Keratinocyte (primary cell): Measurements from ENCODE around the gene TK1.

Source experiments
- CTCF ChIP-seq, 3 experiments: IDR thresholded peaks in 1 of 3; conservative IDR thresholded peaks in 1 of 3; optimal IDR thresholded peaks in 1 of 3; 2 replicates in 2 of 3; 3 replicates in 1 of 3; pipeline versions ENCODE3 to v1.5.1; 2011; ENCODE audit warnings: low read length in 3 of 3, mild to moderate bottlenecking in 3 of 3, moderate library complexity in 2 of 3, control low read depth in 1 of 3, inconsistent platforms in 1 of 3; ENCODE audit not compliant: insufficient read depth in 2 of 3; ENCODE audit errors: extremely low read depth in 1 of 3
- EZH2 ChIP-seq: IDR thresholded peaks from one replicate; pipeline ENCODE4 v1.6.1; 2012; ENCODE audit warnings: inconsistent platforms, mild to moderate bottlenecking, low read length, moderate library complexity

- TF ChIP-seq CTCF (optimal IDR thresholded peaks at IDR 0.05 in 1 of 3, IDR thresholded peaks at IDR 0.05 in 1 of 3, conservative IDR thresholded peaks at IDR 0.05 in 1 of 3; ENCODE audit: extremely low read depth in 1 of 3, insufficient read depth in 2 of 3, low read length in 3 of 3) (no peak), EZH2 (peak; percentile 86)
Measured at GRCh38 chr17:78230996-78231935, 44.4 kb upstream of the TK1 start, which contains the start of gene TMEM235.
